Esophagus squamous epithelium (tissue), 4 donors: ENCODE data around the gene IL3RA.

ENCODE experiments used
- POLR2A ChIP-seq, 4 donors: fragments of 450-650 bp; IDR thresholded peaks; one replicate each; pipeline ENCODE4 v1.6.1; 2017; ENCODE audit warnings: antibody characterized with exemption in 4 of 4, mild to moderate bottlenecking in 4 of 4, moderate library complexity in 3 of 4
- TF ChIP-seq, protein P1 (sequence below), 6 experiments: fragments of 450-650 bp in 4 of 6; fragments of 200-600 bp in 2 of 6; sonication (generic) in 2 of 6; IDR thresholded peaks; one replicate each; pipeline ENCODE4 v1.5.1; 2016 to 2019; ENCODE audit warnings: antibody characterized with exemption in 6 of 6, mild to moderate bottlenecking in 4 of 6, moderate library complexity in 4 of 6

DNA sequence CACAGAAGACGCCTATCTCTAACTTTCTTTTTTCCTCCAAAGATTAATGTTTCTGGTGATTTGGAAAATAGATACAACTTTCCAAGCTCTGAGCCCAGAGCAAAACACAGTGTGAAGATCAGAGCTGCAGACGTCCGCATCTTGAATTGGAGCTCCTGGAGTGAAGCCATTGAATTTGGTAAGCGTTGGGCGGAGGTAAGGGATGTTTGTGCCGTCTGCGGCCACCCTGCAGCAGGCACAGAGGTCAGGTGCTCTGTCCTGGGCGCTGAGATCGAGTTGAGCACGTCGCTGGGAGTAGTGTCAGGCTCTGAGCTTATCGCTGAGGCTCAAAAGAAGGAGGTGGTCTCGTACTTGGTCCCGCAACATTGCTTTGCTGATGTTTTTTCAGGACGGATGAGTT is 36.1 kb upstream of the IL3RA start:
- no peak for TF ChIP-seq POLR2A (IDR thresholded peaks at IDR 0.05)
- TF ChIP-seq, protein P1, sequence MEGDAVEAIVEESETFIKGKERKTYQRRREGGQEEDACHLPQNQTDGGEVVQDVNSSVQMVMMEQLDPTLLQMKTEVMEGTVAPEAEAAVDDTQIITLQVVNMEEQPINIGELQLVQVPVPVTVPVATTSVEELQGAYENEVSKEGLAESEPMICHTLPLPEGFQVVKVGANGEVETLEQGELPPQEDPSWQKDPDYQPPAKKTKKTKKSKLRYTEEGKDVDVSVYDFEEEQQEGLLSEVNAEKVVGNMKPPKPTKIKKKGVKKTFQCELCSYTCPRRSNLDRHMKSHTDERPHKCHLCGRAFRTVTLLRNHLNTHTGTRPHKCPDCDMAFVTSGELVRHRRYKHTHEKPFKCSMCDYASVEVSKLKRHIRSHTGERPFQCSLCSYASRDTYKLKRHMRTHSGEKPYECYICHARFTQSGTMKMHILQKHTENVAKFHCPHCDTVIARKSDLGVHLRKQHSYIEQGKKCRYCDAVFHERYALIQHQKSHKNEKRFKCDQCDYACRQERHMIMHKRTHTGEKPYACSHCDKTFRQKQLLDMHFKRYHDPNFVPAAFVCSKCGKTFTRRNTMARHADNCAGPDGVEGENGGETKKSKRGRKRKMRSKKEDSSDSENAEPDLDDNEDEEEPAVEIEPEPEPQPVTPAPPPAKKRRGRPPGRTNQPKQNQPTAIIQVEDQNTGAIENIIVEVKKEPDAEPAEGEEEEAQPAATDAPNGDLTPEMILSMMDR (IDR thresholded peaks at IDR 0.05): no peak
